ENCODE results near the gene ISCA1.

ISCA1 gene

GRCh38 chr9:86282979-86283535, 719 bp upstream of the ISCA1 start:
- no peak for DNase-seq

GRCh38 chr9:86281593-86282076, 703 bp downstream of the ISCA1 start:
- DNase-seq, result no peak

GRCh38 chr9:86280580-86280979, 1.8 kb downstream of the ISCA1 start:
- no peak for DNase-seq

- no peak for DNase-seq
These were observed 2.5 kb downstream of the ISCA1 start for GRCh38 chr9:86279839-86280238.

GRCh38 chr9:86277072-86277471, 5.3 kb downstream of the ISCA1 start:
- DNase-seq, result no peak

- DNase-seq, result no peak
These were observed 6.4 kb downstream of the ISCA1 start for GRCh38 chr9:86275962-86276361.

- no peak for DNase-seq
These were observed 7.3 kb downstream of the ISCA1 start for GRCh38 chr9:86274821-86275643.

GRCh38 chr9:86272221-86272620, 10.1 kb downstream of the ISCA1 start:
- DNase-seq, result no peak

GRCh38 chr9:86263876-86264275, 18.5 kb downstream of the ISCA1 start:
- DNase-seq, result no peak

GRCh38 chr9:86262492-86262891, 19.8 kb downstream of the ISCA1 start:
- DNase-seq, result no peak

- DNase-seq, result no peak
These were observed 22.8 kb downstream of the ISCA1 start, which contains the start of gene C9orf153 for GRCh38 chr9:86259557-86259956. TSS of gene C9orf153 (minus strand) at chr9:86259657. CDS start at chr9:86229603, 30,054 bp downstream.

GRCh38 chr9:86257391-86257790, 24.9 kb downstream of the ISCA1 start:
- DNase-seq, result no peak

- DNase-seq, result no peak
These were observed 25.7 kb downstream of the ISCA1 start for GRCh38 chr9:86256653-86257052.

- DNase-seq, result no peak
These were observed 28.8 kb downstream of the ISCA1 start for GRCh38 chr9:86253577-86253976.

GRCh38 chr9:86252870-86253269, 29.5 kb downstream of the ISCA1 start:
- no peak for DNase-seq

GRCh38 chr9:86250123-86250522, 32.2 kb downstream of the ISCA1 start:
- no peak for DNase-seq

GRCh38 chr9:86248746-86249145, 33.6 kb downstream of the ISCA1 start:
- DNase-seq, result no peak

- no peak for DNase-seq
These were observed 35.6 kb downstream of the ISCA1 start for GRCh38 chr9:86246752-86247161.

- DNase-seq, result no peak
These were observed 40.3 kb downstream of the ISCA1 start for GRCh38 chr9:86242071-86242470.

- DNase-seq, result peak; percentile 5
These were observed 41.1 kb downstream of the ISCA1 start for GRCh38 chr9:86241216-86241615.

GRCh38 chr9:86238861-86239770, 43.2 kb downstream of the ISCA1 start:
- DNase-seq, result no peak

GRCh38 chr9:86230858-86231257, 51.5 kb downstream of the ISCA1 start:
- DNase-seq, result no peak

- no peak for DNase-seq
These were observed 59.7 kb downstream of the ISCA1 start for GRCh38 chr9:86222667-86223066.
